Urinary bladder (tissue), 4 donors: ENCODE data around the gene ZNF639. TPM values are rescaled to one million over a fixed set of nuclear protein-coding genes. Genes with fewer than 3 reads are reported as not detected.
"Not testable (repeated sequence)": the region's sequence is repeated elsewhere in the genome, so short reads cannot be mapped to it uniquely, and the experiment has no call there.

ENCODE experiments used
- DNase-seq: peaks from one replicate; pipeline ENCODE4 v3.0.0-alpha.2; 2015; ENCODE audit errors: extremely low spot score
- H3K27ac ChIP-seq: one replicate; pipeline ENCODE4 v1.5.1; 2013; ENCODE audit warnings: low read depth, mild to moderate bottlenecking, moderate library complexity
- H3K36me3 ChIP-seq: one replicate; pipeline ENCODE4 v1.6.1; 2013; ENCODE audit warnings: mild to moderate bottlenecking, moderate library complexity; ENCODE audit not compliant: insufficient read depth
- H3K4me1 ChIP-seq: one replicate; pipeline ENCODE4 v1.6.1; 2013; ENCODE audit warnings: mild to moderate bottlenecking, moderate library complexity; ENCODE audit not compliant: insufficient read depth
- H3K4me3 ChIP-seq: one replicate; pipeline ENCODE4 v1.5.1; 2013; ENCODE audit warnings: low read depth, low read length
- WGBS: extraction: QIAGEN DNeasy Blood & Tissue Kit; methylation state at CpG from one replicate; pipeline ENCODE4 v1.1.7; 2013; 5-methylcytosine and 5-hydroxymethylcytosine counted together
- polyA plus RNA-seq: library from polyadenylated mRNA; stranded (reverse); fragments of 200-250 nt; gene quantifications from one replicate; pipeline ENCODE4 v1.2.3, GENCODE V29; 2013
- total RNA-seq: library from RNA; depleted of rRNA; stranded (reverse); fragments of >200 nt; gene quantifications from one replicate; pipeline ENCODE4 v1.2.3, GENCODE V29; 2014
- donor health status: healthy with polysubstance abuse.
- donor health status: healthy.

The ZNF639 gene
- total and polyA plus RNA-seq, 2 donors = 36.8 to 89.6 TPM

GRCh38 chr3:179299316-179299715 is 23.5 kb upstream of the ZNF639 start:
- H3K36me3 ChIP-seq = no peaks in the 10 kb centered on the region
- 89% methylated on average over 2 of the region's 2 CpGs for WGBS
- H3K4me1 ChIP-seq = no peaks in the 10 kb centered on the region
- no peak for DNase-seq
- H3K4me3 ChIP-seq = no peak overlapping the region
- no peak overlapping the region for H3K27ac ChIP-seq

DNA sequence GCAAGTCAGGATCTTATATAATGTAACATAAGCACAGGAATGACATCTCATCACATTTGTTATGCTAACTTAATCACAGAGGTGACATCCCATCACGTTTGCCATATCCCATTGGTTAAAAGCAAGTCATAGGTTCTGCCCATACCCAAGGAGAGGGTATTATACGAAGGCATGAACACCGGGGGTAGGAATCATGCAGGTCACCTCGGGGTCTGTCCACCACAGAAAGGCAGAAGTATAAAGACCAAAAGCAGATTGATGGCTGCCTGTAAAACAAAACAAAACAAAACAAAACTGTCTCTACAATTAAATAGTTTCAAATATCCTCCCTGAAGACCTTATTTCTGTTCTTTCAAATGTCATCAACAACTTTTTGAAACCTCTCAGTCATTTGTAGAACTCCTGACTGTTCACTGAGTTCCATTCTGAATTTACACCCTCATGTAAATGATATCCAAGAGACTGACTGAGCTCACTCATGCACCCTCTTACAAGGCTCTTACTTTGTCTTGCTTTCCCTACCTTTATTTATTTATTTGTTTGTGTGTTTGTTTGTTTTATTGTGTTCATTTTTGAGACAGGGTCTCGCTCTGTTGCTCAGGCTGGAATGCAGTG is 22.7 kb upstream of the ZNF639 start:
- H3K4me1 ChIP-seq = no peaks in the 10 kb centered on the region
- no peak overlapping the region for H3K4me3 ChIP-seq
- 85% methylated on average over 5 of the region's 5 CpGs for WGBS
- H3K27ac ChIP-seq = no peak overlapping the region
- no peaks in the 10 kb centered on the region for H3K36me3 ChIP-seq
- no peak for DNase-seq

DNA sequence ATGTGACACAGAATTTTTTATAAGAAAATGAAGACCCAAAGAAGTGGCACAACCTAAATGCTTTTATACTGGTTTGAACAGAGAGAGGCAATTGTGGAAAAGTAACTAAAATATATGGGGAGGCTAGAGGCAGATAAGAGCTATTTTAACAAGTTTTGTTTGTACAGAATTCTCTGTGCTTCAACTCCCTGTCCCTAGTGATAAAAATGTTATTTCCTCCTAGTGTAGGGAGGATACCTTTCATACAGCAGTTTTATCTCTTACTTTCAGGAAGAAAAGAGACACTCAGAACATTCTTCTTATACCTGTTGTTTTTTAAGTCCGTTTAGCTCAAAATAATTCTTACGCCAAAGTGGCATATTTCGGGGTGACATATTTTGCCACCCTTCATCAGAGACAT is 21.2 kb upstream of the ZNF639 start:
- no peaks in the 10 kb centered on the region for H3K4me1 ChIP-seq
- 63% methylated on average over 3 of the region's 3 CpGs for WGBS
- no peak overlapping the region for H3K4me3 ChIP-seq
- no peak overlapping the region for H3K27ac ChIP-seq
- DNase-seq = no peak
- no peaks in the 10 kb centered on the region for H3K36me3 ChIP-seq

DNA sequence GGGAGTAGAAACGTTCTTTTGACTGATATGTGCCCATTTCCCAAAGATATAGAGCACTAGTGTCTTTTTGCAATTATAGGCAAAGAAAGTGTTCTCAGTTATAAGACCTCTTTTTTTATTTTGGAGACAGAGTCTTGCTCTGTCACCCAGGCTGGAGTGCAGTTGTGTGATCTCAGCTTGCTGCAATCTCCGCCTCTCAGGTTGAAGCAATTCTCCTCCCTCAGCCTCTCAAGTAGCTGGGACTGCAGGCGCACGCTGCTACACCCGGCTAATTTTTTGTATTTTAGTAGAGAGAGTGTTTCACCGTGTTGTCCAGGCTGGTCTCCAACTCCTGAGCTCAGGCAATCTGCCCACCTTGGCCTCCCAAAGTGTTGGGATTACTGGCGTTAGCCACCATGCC is 20.7 kb upstream of the ZNF639 start:
- H3K4me1 ChIP-seq = no peaks in the 10 kb centered on the region
- DNase-seq = no peak
- H3K27ac ChIP-seq = no peak overlapping the region
- 78% methylated on average over 7 of the region's 7 CpGs for WGBS
- H3K4me3 ChIP-seq = no peak overlapping the region
- H3K36me3 ChIP-seq = no peaks in the 10 kb centered on the region

GRCh38 chr3:179304605-179305004 is 18.2 kb upstream of the ZNF639 start:
- Histone ChIP-seq H3K27ac (no peak overlapping the region), H3K4me3 (no peak overlapping the region), H3K36me3 (no peaks in the 10 kb centered on the region), H3K4me1 (no peaks in the 10 kb centered on the region)
- 12% methylated on average over 2 of the region's 2 CpGs for WGBS
- DNase-seq = no peak

- not testable (repeated sequence) for H3K27ac ChIP-seq, H3K36me3 ChIP-seq, H3K4me1 ChIP-seq, H3K4me3 ChIP-seq, DNase-seq
- 64% methylated on average over 2 of the region's 2 CpGs for whole genome bisulfite sequencing
These were observed 15.5 kb upstream of the ZNF639 start for GRCh38 chr3:179307362-179307761.

DNA sequence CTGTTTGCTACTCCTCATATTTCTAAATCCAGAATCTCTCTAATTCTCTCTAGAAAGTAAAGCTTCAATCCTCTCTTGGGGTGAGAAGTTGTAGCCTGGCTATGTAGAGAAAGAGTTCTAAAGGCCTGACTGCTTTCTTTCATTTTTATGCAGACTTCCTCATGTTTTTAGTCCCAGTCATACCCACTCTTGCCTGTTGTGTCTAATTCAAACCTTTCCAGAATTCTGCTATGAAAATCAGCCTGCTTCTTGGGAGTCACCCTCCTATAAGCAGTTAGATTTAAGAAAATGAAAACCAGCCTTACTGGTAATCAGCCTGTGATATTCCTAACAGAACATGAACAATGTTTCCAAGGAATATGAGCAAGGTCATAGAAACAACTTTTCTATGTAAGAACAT is 14.8 kb upstream of the ZNF639 start:
- no peaks in the 10 kb centered on the region for H3K4me1 ChIP-seq
- no peak for DNase-seq

DNA sequence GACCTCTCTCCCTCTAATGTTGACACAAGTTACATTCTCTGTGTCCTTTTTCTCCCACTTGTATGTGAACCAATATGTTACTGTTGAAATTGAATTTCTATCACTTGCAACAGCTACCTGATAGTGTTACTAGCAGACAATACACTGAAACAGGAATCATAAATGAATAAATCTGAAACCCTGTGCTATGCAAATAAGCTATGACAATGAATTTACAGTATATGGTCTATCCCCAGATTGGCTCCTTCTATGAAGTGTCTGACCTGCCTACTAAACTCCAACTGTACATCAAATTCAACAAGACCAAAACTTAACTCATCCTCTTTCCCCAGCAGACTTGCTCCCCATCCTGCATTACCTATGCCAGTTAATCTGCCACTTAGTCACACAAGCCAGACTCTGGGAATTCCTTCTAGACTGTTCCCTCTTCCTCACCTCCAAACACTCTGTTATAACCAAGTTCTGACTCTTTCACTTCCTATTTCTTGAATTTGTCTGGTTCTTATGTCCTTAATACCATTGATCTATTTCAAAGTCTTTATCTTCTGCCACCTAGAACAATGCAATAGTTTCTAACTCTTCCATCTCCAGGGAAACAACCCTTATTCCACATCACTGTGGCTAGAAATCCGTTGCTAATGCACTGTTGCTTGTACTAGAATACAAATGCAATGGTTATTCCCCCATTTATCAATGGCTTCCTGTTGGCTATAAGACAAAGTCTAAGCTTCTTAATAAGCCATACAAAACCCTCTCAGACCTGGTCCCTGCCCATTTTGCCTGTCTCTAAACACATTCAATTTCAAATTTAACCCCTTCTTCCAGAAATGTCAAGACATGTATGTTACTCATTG is 13.4 kb upstream of the ZNF639 start:
- 58% methylated on average over 1 of the region's 1 CpG for WGBS
- no peaks in the 10 kb centered on the region for H3K4me1 ChIP-seq
- no peak for DNase-seq

More for the DNA sequence above, 14.8 kb upstream of the ZNF639 start:
- H3K27ac ChIP-seq = no peak overlapping the region
- H3K36me3 ChIP-seq = no peaks in the 10 kb centered on the region
- H3K4me3 ChIP-seq = no peak overlapping the region

GRCh38 chr3:179318876-179319275 is 4.0 kb upstream of the ZNF639 start:
- Histone ChIP-seq H3K36me3 (no peaks in the 10 kb centered on the region), H3K4me3 (no peak overlapping the region), H3K4me1 (no peaks in the 10 kb centered on the region), H3K27ac (no peak overlapping the region)
- 93% methylated on average over 2 of the region's 2 CpGs for WGBS
- no peak for DNase-seq

More for the DNA sequence above, 13.4 kb upstream of the ZNF639 start:
- no peaks in the 10 kb centered on the region for H3K36me3 ChIP-seq
- no peak overlapping the region for H3K27ac ChIP-seq
- no peak overlapping the region for H3K4me3 ChIP-seq

DNA sequence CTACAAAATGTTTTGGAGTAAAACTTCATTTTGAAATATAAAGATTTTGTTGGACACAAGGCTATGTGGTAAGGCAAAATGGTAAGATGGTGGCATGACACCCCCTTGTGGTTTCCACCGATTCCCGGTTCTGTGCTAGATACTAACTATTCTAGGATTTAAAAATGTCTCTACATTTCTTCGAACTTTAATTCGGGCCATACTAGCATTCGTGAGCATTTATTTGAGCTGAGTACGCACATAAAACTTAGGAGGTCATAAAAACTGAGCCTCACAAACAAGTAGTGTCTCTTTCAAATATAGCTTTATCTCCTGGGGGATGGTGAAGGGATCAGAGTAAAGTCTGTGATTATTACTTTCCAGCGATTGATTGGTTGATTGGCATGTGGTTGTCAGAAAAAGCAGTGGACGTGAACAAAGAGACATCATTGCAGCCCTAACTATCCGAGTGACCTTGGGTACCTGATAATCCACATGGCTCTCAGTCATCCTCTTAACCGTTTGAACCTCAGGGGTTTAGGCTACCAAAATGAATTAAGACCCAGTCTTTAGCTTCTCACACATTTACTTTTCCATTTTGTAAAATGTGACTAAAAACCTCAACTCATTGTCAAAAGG is 1.1 kb upstream of the ZNF639 start:
- Histone ChIP-seq H3K4me3 (peak overlapping the region; percentile 20), H3K4me1 (no peaks in the 10 kb centered on the region), H3K36me3 (no peaks in the 10 kb centered on the region), H3K27ac (peak overlapping the region; percentile 18)
- WGBS = 16% methylated on average over 10 of the region's 10 CpGs
- no peak for DNase-seq

- no peaks in the 10 kb centered on the region for H3K36me3 ChIP-seq
- H3K27ac ChIP-seq = peak overlapping the region; percentile 94
- peak overlapping the region; percentile 86 for H3K4me3 ChIP-seq
- under 1% methylated on average over 81 of the region's 81 CpGs for WGBS
- DNase-seq = no peak
- no peaks in the 10 kb centered on the region for H3K4me1 ChIP-seq
These were observed 623 bp downstream of the ZNF639 start for GRCh38 chr3:179323197-179324110.

DNA sequence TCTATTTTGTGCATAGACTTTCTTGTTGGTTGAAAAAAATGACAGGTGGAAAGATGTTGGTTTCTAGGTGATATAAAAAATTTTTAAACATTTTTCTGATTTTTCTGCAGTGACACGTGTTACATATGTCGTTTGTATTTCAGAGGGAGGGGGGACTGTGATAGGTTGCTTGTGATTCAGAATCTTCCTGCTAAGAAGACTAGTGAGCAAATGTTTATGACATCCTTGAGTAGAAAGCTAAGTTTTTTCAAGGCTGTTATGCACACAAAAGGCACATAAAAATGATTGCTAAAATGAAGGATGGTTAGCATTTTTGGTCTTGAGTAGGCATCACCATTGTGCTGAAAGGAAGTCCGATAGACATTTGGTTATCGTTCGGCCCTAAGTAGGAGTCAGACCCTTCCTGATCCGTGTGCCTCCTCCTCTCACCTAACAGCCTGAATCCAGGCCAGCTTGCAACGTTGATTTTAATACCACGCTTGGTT is 1.5 kb downstream of the ZNF639 start:
- Histone ChIP-seq H3K36me3 (peaks cover 2% of the 10 kb centered on the region), H3K4me1 (no peaks in the 10 kb centered on the region), H3K27ac (no peak overlapping the region), H3K4me3 (no peak overlapping the region)
- DNase-seq = no peak
- WGBS = 3% methylated on average over 8 of the region's 8 CpGs

DNA sequence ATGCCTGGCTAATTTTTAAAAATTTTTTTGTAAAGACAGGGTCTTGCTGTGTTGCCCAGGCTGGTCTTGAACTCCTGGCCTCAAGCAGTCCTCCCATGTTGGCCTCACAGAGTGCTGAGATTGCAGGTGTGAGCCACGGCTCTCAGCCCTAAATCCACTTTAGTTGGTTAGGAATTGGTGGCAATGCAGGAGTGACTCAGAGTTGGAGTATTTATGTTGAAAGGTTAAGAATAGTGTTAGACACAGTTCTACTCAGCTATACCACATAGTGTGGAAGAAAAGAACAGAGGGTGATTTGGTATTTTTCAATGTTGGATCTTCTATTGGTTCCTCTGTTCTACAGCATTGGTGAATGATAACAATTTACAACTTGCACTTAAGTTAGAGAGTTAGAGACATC is 7.6 kb downstream of the ZNF639 start:
- WGBS = 91% methylated on average over 1 of the region's 1 CpG
- Histone ChIP-seq H3K4me1 (no peaks in the 10 kb centered on the region), H3K27ac (no peak overlapping the region), H3K4me3 (no peak overlapping the region), H3K36me3 (peaks cover 6% of the 10 kb centered on the region)
- no peak for DNase-seq
